ENCODE results near the gene TMPRSS6.

The TMPRSS6 gene

DNA sequence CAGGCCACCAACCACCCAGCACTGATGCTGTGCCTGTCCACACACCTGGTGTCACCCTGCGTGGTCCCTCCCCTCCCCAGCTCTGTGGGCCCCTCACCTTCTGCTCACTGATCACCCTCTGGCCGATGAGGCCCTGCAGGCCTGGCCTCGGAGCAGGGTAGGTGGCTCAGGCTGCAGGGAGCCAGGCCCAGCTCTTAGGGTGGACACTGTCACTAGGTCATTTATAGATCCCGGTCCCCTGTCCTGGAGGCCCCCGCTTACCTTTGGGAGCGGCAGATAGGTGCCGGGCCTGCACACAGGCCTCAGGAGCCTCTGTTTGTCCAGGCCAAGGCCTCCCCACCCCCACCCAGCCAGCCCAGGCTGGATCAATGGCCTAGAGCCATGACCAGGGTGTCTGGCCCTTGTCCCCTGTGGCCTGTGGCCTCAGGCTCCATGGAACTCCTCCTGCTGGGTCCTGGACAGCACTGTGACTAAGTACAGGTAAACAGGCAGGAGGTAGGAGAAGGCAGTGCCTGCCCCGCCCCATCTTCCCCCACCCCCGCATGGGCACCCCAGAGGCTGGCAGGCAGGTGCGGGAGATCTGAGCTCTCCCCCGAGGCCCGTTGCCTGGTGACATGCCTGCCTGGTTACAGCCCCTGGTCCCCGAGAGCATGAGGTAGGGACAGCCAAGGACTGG, at the start of gene TMPRSS6:
Gene TMPRSS6 (minus strand): TSS at position 472 of the 676 bp plus-strand sequence. CDS start 6,296 bp downstream, outside the sequence.
- intact Hi-C loops (cut with DNase I) = no loop called here
- DNase-seq = no peak

DNA sequence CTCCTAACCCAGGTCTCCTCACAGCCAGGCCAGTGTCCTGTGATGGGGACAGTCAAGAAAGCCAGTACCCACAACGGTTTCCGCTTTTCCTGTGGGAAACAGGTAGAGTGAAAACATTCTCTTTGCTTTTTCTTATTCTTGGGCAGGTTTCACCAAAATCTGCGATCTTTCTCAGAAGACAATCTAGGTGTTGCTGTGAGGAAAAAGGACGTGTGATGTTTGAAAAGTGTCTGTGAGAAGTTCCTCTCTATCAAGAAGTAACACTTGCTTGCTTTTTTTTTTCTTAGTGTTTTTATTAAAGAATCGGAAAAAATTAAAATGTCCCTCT, 49.4 kb upstream of the TMPRSS6 start:
- intact Hi-C loops (cut with DNase I) = no loop called here
- DNase-seq = no peak

DNA sequence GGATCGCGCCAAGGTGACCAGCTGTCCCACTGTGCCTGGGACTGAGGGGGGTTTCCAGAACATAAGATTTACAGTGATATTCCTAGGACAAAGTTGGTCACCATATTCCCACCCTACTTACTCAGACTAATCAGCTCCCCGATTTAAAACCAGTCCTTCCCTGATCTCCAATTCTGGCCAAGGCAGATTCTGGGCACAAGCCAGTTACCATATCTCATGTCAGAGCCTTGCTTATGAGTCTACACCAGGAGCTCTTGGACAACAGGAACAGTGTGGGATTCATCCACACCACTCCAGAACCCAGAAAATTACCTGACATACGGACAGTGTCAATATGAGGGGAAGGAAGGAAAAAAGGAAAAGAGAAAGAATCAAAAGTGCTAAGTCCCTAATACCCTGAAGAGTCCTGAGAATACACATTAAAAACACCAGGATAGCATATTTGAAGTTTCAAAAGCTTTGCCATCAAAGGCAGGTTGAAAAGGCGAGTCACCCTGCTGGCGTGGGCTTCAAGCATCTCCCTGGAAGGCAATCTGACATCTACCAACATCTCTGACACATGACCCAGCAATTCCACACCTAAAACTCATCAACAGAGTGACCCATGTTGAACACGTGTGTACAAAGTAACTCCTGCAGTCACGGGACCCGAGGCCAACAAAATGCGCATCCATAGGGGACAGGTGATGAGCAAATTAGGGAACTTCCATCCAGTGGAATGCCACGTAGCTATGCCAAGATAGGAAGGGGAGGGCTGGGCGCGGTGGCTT, 48.2 kb upstream of the TMPRSS6 start:
- intact Hi-C loops (cut with DNase I) = no loop called here
- no peak for DNase-seq

GRCh38 chr22:37156686-37157435, 47.3 kb upstream of the TMPRSS6 start:
- intact Hi-C loops (cut with DNase I) = no loop called here

GRCh38 chr22:37155971-37156370, 46.5 kb upstream of the TMPRSS6 start:
- intact Hi-C loops (cut with DNase I) = no loop called here
- DNase-seq = no peak

More at GRCh38 chr22:37156686-37157435, 47.3 kb upstream of the TMPRSS6 start:
- DNase-seq = no peak

- no peak for DNase-seq
- intact Hi-C loops (cut with DNase I) = no loop called here
Observed at GRCh38 chr22:37154925-37155712, 45.6 kb upstream of the TMPRSS6 start.

- DNase-seq = no peak
- intact Hi-C loops (cut with DNase I) = no loop called here
Observed at GRCh38 chr22:37153901-37154300, 44.4 kb upstream of the TMPRSS6 start.

DNA sequence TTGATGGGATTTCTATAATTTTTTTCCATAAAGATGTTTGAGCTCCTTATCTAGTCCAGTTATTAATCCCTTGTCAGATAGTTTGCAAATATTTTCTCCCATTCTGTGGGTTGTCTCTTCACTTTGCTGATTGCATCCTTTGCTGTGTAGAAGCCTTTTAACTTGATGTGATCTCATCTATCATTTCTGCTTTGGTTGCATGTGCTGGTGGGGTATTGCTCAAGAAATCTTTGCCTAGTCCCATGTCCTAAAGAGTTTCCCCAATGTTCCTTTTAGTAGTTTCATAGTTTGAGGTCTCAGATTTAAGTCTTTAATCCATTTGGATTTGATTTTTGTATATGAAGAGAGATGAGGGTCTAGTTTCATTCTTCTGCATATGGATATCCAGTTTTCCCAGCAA, 41.9 kb upstream of the TMPRSS6 start:
- intact Hi-C loops (cut with DNase I) = no loop called here
- DNase-seq = no peak

DNA sequence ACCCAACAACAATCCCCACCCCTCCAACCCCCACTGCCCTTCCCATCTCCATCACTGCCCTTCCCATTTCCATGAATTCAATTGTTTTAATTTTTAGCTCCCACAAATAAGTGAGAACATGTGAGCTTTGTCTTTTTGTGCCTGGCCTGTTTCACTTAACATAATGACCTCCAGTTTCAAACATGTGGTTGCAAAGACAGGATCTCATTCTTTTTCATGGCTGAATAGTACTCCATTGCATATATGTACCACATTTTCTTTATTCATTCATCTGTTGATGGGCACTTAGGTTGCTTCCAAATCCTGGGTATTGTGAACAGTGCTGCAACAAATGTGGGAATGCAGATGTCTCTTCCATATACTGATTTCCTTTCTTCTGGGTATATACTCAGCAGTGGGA, 41.2 kb upstream of the TMPRSS6 start:
- intact Hi-C loops (cut with DNase I) = no loop called here
- no peak for DNase-seq

DNA sequence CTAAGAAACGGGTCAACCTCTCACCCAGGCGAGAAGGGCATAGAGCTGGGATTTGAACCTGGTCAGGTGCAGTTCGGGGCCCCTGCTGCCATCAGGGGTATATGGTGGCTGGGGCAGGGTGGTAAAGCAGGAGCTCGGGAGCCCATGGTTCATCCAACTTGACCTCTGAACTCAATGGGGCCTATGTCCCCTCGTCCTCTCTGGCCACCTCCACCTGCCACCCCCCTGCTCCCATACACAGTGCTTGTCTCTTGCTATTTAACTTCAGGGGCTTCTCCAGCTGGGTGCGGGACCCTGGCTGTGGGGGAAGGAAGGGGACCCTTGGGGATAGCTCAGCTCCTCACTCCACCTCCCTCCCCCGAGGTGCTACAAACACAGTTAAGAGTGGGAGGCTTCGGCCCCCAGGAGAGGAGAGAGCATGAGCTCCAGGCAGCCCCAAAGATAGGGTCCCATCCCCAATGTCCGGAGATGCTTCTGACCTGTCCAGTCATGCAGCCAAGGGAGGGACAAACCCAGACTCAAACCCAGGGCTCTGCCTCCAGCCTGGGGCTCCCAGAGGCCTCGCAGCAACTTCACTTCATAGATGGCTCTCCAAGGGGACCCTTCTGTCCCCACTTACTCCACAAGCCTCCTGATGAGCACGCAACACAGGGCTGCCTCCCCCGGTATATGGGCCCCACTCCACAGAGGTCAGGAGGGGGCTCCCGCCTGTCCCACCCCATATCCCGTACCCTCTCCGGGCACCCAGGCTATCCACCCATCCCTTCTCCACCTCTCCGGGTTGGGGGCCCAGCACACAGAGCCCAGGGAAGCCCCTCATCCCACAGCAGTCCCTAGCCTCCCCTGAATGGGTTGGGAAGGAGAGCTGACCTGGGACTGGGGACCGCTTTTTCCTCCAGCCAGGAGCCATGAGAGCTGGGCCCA, 39.5 kb upstream of the TMPRSS6 start:
- DNase-seq = no peak
- intact Hi-C loops (cut with DNase I) = no loop called here

DNA sequence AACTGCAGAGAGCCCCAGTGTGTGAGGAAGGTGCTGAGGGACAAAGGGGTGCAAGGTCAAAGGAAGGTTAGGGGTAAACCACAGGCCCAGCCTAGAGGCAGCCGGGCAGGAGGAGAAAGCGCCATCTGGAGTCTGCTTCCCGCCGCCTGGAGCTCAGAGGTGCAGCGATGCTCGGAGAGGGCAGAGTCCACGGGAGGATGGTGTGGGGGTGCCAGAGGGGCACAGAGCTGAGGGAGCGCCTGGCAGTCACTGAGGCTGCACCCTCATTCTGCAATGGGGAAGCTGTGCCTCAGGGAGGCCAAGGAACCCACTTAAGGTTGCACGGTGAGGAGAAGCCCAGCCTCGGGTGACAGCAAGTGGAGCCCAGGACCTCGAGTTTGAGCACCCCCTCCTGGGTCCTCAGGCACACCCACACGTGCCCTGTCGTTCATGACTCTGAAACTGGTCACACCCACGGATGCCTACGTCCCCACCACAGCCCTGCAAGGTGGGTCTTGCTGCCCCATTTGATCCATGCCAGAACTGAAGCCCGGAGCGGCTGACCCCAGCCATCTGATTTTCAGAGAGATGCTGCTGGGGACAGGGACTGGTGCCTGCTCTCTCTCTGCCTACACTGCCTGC, 38.6 kb upstream of the TMPRSS6 start:
- intact Hi-C loops (cut with DNase I) = no loop called here
- no peak for DNase-seq

- intact Hi-C loops (cut with DNase I) = no loop called here
- DNase-seq = no peak
Observed at GRCh38 chr22:37147186-37147990, 37.9 kb upstream of the TMPRSS6 start.

DNA sequence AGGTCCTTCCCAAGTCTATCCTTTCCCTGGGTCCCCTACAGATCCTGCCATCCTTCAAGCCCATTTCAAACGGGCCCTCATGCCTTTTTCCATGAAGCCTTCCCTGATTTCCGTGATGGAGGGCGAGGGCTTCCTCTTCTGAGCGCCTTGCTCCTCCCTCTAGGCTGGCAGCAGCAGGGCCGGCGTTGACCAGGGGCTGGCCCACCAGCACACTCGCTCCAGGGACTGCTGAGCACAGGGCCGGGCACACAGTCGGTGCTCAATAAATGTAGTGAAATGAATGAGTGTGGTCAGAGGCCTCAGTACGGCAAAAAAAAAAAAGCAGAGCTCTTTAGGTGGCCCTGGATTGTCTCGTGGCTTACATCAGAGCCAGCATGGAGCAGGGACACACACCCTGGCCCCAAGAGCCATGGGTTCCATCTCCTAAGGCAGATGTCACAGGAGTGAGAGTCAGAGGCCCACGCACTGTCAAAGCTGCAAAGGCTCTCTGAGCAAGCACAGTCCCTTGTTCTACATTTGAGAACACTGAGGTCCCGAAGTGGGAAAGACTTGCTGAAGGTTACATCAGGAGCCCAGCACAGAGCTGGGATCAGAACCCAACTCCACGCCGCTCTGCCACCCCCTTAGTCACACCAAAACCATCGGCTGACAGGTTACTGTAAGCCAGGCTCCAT, 37.1 kb upstream of the TMPRSS6 start:
- DNase-seq = no peak
- intact Hi-C loops (cut with DNase I) = no loop called here

- no peak for DNase-seq
- intact Hi-C loops (cut with DNase I) = no loop called here
Observed at GRCh38 chr22:37146051-37146385, 36.5 kb upstream of the TMPRSS6 start.

DNA sequence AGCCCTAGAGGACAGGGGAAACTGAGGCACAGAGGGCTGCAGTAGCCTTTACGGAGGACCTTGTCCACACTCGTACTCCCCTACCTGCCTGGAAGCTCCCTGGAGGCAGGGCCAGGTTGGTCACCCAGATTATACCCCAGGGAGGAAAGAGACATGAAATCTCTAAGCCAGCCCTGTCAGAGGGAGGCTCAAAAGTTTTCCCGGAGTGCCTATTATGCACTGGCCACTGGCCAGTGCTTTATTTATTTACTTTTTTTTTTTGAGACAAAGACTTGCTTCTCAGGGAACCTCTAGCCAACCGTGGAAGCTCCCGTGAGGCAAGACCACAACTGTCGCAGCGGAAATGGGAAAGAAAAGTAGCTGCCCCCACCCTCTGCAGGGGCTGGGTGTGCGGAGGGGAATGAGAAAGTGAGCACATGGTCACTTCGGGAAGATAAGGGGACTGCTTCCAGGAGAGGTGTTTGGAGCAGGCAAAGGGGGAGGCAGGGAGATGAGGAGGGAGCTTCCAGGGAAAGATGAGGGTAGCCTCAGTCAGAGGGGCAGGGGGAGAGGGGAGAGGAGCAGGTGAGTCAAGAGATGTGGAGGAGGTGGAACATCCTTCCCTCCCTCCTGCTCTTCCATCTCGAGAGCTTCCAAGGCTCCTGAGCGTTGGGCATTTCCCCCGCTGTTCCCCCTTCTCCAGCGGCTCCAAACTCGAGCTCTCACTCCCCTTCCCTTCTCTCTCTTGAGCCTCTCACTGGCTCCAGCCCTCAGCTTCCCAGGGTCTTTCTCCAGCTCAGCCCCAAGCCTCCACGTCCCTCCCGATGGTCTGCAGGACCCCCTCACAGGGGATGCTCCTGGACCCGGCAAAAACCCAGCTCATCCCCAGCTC, 35.9 kb upstream of the TMPRSS6 start:
- intact Hi-C loops (cut with DNase I) = no loop called here

DNA sequence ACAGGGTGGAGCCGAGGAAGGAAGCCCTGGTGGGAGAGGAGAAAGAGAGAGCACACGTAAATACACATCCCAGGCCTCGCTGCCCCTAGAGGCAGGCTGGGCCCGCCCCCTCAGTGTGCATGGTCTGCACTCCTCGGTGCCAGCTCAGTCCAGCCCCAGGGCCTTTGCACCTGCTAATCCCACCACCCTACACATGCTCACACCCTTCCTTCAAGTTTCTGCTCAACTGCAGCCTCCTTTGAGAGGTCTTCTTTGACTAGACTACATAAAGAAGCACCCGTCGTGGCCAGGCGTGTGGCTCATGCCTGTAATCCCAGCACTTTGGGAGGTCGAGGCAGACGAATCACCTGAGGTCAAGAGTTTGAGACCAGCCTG, 34.7 kb upstream of the TMPRSS6 start:
- intact Hi-C loops (cut with DNase I) = no loop called here
- DNase-seq = no peak

More for the DNA sequence above, 35.9 kb upstream of the TMPRSS6 start:
- DNase-seq = no peak
